Neuron (in vitro differentiated cells): Measurements from ENCODE around the gene GLI2.

Source experiments
- H2AFZ ChIP-seq: one replicate; pipeline ENCODE4 v1.6.1; 2013; ENCODE audit warnings: low read depth, mild to moderate bottlenecking, inconsistent platforms, low read length, moderate library complexity
- H3K27me3 ChIP-seq: one replicate; pipeline ENCODE4 v1.6.1; 2013; ENCODE audit warnings: low read length; ENCODE audit not compliant: insufficient read depth
- H3K36me3 ChIP-seq: one replicate; pipeline ENCODE4 v1.6.1; 2013; ENCODE audit warnings: low read length; ENCODE audit not compliant: insufficient read depth
- H3K4me1 ChIP-seq: one replicate; pipeline ENCODE4 v1.6.1; 2013; ENCODE audit warnings: low read length; ENCODE audit not compliant: insufficient read depth
- H3K4me3 ChIP-seq: 2 replicates; pipeline ENCODE4 v1.5.1; 2013; ENCODE audit warnings: mild to moderate bottlenecking, low read length, moderate library complexity
- H3K9me3 ChIP-seq: one replicate; pipeline ENCODE4 v1.6.1; 2013; ENCODE audit warnings: low read length

Gene GLI2

GRCh38 chr2:120775801-120776589, 40.3 kb downstream of the GLI2 start:
- Histone ChIP-seq H3K4me1 (peaks cover 36% of the 10 kb centered on the region), H3K27me3 (no peaks in the 10 kb centered on the region), H2AFZ (no peak overlapping the region), H3K9me3 (no peaks in the 10 kb centered on the region), H3K36me3 (no peaks in the 10 kb centered on the region), H3K4me3 (no peak overlapping the region)

GRCh38 chr2:120776649-120777048, 41.0 kb downstream of the GLI2 start:
- Histone ChIP-seq H3K4me3 (no peak overlapping the region), H3K27me3 (no peaks in the 10 kb centered on the region), H3K36me3 (no peaks in the 10 kb centered on the region), H3K9me3 (no peaks in the 10 kb centered on the region), H2AFZ (no peak overlapping the region), H3K4me1 (peaks cover 31% of the 10 kb centered on the region)

GRCh38 chr2:120777170-120777751, 41.6 kb downstream of the GLI2 start:
- Histone ChIP-seq H3K4me1 (peaks cover 25% of the 10 kb centered on the region), H3K36me3 (no peaks in the 10 kb centered on the region)

GRCh38 chr2:120777787-120778186, 42.1 kb downstream of the GLI2 start:
- H2AFZ ChIP-seq: no peak overlapping the region
- no peaks in the 10 kb centered on the region for H3K27me3 ChIP-seq
- H3K36me3 ChIP-seq: no peaks in the 10 kb centered on the region
- no peaks in the 10 kb centered on the region for H3K9me3 ChIP-seq
- H3K4me1 ChIP-seq: peaks cover 25% of the 10 kb centered on the region
- no peak overlapping the region for H3K4me3 ChIP-seq

More at GRCh38 chr2:120777170-120777751, 41.6 kb downstream of the GLI2 start:
- Histone ChIP-seq H3K27me3 (no peaks in the 10 kb centered on the region), H3K4me3 (no peak overlapping the region), H2AFZ (no peak overlapping the region), H3K9me3 (no peaks in the 10 kb centered on the region)

- H3K4me3 ChIP-seq: no peak overlapping the region
- H3K9me3 ChIP-seq: no peaks in the 10 kb centered on the region
- H3K36me3 ChIP-seq: no peaks in the 10 kb centered on the region
- H3K27me3 ChIP-seq: no peaks in the 10 kb centered on the region
- H3K4me1 ChIP-seq: peaks cover 25% of the 10 kb centered on the region
- no peak overlapping the region for H2AFZ ChIP-seq
Observed at GRCh38 chr2:120778244-120778643, 42.6 kb downstream of the GLI2 start.

GRCh38 chr2:120779781-120780283, 44.2 kb downstream of the GLI2 start:
- Histone ChIP-seq H2AFZ (no peak overlapping the region), H3K36me3 (no peaks in the 10 kb centered on the region), H3K4me3 (no peak overlapping the region), H3K9me3 (no peaks in the 10 kb centered on the region), H3K4me1 (peaks cover 28% of the 10 kb centered on the region), H3K27me3 (no peaks in the 10 kb centered on the region)

- peaks cover 28% of the 10 kb centered on the region for H3K4me1 ChIP-seq
Observed at GRCh38 chr2:120780402-120780801, 44.7 kb downstream of the GLI2 start.

GRCh38 chr2:120783371-120783791, 47.7 kb downstream of the GLI2 start:
- H3K9me3 ChIP-seq: no peaks in the 10 kb centered on the region
- no peak overlapping the region for H2AFZ ChIP-seq
- peaks cover 33% of the 10 kb centered on the region for H3K4me1 ChIP-seq
- peaks cover 8% of the 10 kb centered on the region for H3K36me3 ChIP-seq
- H3K27me3 ChIP-seq: no peaks in the 10 kb centered on the region
- H3K4me3 ChIP-seq: no peak overlapping the region

More at GRCh38 chr2:120780402-120780801, 44.7 kb downstream of the GLI2 start:
- Histone ChIP-seq H3K9me3 (no peaks in the 10 kb centered on the region), H3K4me3 (no peak overlapping the region), H3K36me3 (peaks cover 4% of the 10 kb centered on the region), H3K27me3 (no peaks in the 10 kb centered on the region), H2AFZ (no peak overlapping the region)

- H3K27me3 ChIP-seq: no peaks in the 10 kb centered on the region
- H3K4me3 ChIP-seq: no peak overlapping the region
- no peaks in the 10 kb centered on the region for H3K9me3 ChIP-seq
- peaks cover 8% of the 10 kb centered on the region for H3K36me3 ChIP-seq
- H2AFZ ChIP-seq: no peak overlapping the region
- H3K4me1 ChIP-seq: peaks cover 33% of the 10 kb centered on the region
Observed at GRCh38 chr2:120783969-120784372, 48.3 kb downstream of the GLI2 start.
